AG04450 (cell line): ENCODE data around the gene FBXO44. TPM values are rescaled to one million over a fixed set of nuclear protein-coding genes. Genes with fewer than 3 reads are reported as not detected.

Experiments
- CTCF ChIA-PET: fragments of 300-600, 350-600 bp; formaldehyde crosslinking; extraction: SDS; loops from one replicate; lab custom pipeline; 2022; ENCODE audit warnings: antibody characterized with exemption, inconsistent platforms; lab: Charles Lee
- POLR2A ChIA-PET: fragments of 350-600 bp; formaldehyde crosslinking; extraction: SDS; loops from one replicate; lab custom pipeline; 2021; ENCODE audit warnings: antibody characterized with exemption, inconsistent platforms; lab: Yijun Ruan, JAX
- DNase-seq: peaks from one replicate; pipeline ENCODE4 v3.0.0-alpha.2; 2011; ENCODE audit warnings: low read depth, low spot score
- H3K27ac ChIP-seq: one replicate; pipeline ENCODE4 v1.5.1; 2012; ENCODE audit warnings: low read depth, low read length, control low read depth
- H3K27me3 ChIP-seq: one replicate; pipeline ENCODE4 v1.6.0; 2012; ENCODE audit warnings: low read length; ENCODE audit not compliant: control insufficient read depth, insufficient read depth
- H3K4me3 ChIP-seq: 2 replicates; pipeline ENCODE4 v1.5.1; 2011; ENCODE audit warnings: mild to moderate bottlenecking, low read depth, low read length, control low read depth
- H3K9me3 ChIP-seq: 2 replicates; pipeline ENCODE4 v1.5.1; 2012; ENCODE audit warnings: low read length; ENCODE audit not compliant: control insufficient read depth, insufficient read depth
- CTCF ChIP-seq: IDR thresholded peaks from 2 replicates; pipeline ENCODE4 v1.5.1; 2011; ENCODE audit warnings: low read depth, low read length, control low read depth, inconsistent platforms
- polyA plus RNA-seq: library from polyadenylated mRNA; depleted of rRNA; stranded (reverse); fragments of >200 nt; gene quantifications from 2 replicates; pipeline ENCODE4 v1.2.3, GENCODE V29; 2011

The FBXO44 gene
- polyA plus RNA-seq, 1 experiment, result 12.3 TPM

- Histone ChIP-seq H3K4me3 (no peak overlapping the region), H3K27ac (no peak overlapping the region), H3K9me3 (no peaks in the 10 kb centered on the region; the same call in 1 of the 2 replicates), H3K27me3 (peaks cover 16% of the 10 kb centered on the region)
- POLR2A ChIA-PET, result no interaction called here
- TF ChIP-seq CTCF, result no peak
- CTCF ChIA-PET, result interaction anchor here (0.9 to 1.3 kb wide), 2 partner anchors 29 to 34 kb away, joined by 3 to 4 read pairs; no protein-coding TSS in a partner anchor
- no peak for DNase-seq
Observed at GRCh38 chr1:11685210-11685752, 30.6 kb downstream of the FBXO44 start.

- Histone ChIP-seq H3K27me3 (peaks cover 41% of the 10 kb centered on the region), H3K27ac (no peak overlapping the region), H3K4me3 (no peak overlapping the region), H3K9me3 (no peaks in the 10 kb centered on the region)
- ChIA-PET CTCF (interaction anchor here (0.7 kb wide), 1 partner anchor 47 kb away, joined by 3 read pairs; no protein-coding TSS in a partner anchor), POLR2A (interaction anchor here (0.7 kb wide), 2 partner anchors 221 to 1137 kb away, joined by 3 to 5 read pairs; no protein-coding TSS in a partner anchor)
- DNase-seq, result no peak
- no peak for TF ChIP-seq CTCF
Observed at GRCh38 chr1:11688506-11688905, 33.8 kb downstream of the FBXO44 start.

GRCh38 chr1:11690397-11691301 is 36.0 kb downstream of the FBXO44 start:
- Histone ChIP-seq H3K4me3 (peak overlapping the region; percentile 10; the same call in 1 of the 2 replicates), H3K9me3 (no peaks in the 10 kb centered on the region), H3K27me3 (peaks cover 58% of the 10 kb centered on the region), H3K27ac (no peak overlapping the region)
- ChIA-PET CTCF (interaction anchor here (1.4 kb wide), 2 partner anchors 27 to 30 kb away, joined by 3 read pairs; partner anchors contain the start of gene FBXO6), POLR2A (no interaction called here)
- no peak for DNase-seq
- no peak for TF ChIP-seq CTCF

- no peak for TF ChIP-seq CTCF
- DNase-seq, result no peak
- H3K4me3 ChIP-seq, result peak within 1 kb of the TSS; percentile 10; the same call in 1 of the 2 replicates
- H3K27ac ChIP-seq, result no peak within 1 kb of the TSS
- CTCF ChIA-PET, result interaction anchor here (1.4 kb wide), 1 partner anchor 29 kb away, joined by 3 read pairs; no protein-coding TSS in a partner anchor
- POLR2A ChIA-PET, result no interaction called here
- H3K9me3 ChIP-seq, result no peaks in the 10 kb centered on the region
- H3K27me3 ChIP-seq, result peaks cover 58% of the 10 kb centered on the region
Observed at GRCh38 chr1:11691302-11691914, 36.7 kb downstream of the FBXO44 start, which contains the start of gene DRAXIN. Gene DRAXIN, plus strand, starts transcription at chr1:11691710. Its CDS starts 14,549 bp downstream, at chr1:11706259.
